A673 (cell line): ENCODE results near the gene MMD2.

Source experiments
- EZH2 ChIP-seq: fragments of 200-600 bp; sonication (generic); IDR thresholded peaks from 2 replicates; pipeline ENCODE4 v1.6.1; 2017; ENCODE audit warnings: borderline replicate concordance, low read depth, mild to moderate bottlenecking, mixed read lengths, antibody characterized with exemption, low read length; ENCODE audit not compliant: poor library complexity, severe bottlenecking
- TF ChIP-seq, protein P1 (sequence below): fragments of 300-800, 200-600 bp; sonication (generic); conservative IDR thresholded peaks from 2 replicates; pipeline ENCODE4 v1.5.1; 2017; ENCODE audit warnings: low read depth, mild to moderate bottlenecking, antibody characterized with exemption, low read length, moderate library complexity, mixed read lengths

DNA sequence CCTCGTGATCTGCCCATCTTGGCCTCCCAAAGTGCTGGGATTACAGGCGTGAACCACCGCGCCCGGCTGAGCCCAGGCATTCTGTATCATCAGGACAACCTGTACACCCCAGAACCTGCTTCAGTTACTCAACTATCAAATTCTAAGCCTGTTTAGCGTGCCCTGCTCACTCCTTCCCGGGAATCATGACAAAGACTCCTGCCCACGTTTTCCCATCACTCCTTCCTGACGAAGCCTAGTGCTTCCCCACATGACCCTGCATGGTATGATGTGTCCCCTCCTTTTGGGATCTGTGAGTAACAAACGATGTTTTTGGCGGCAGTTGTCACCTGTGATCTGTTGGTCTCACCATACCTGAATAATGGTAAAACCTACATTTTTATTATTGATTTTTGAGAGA, 63.2 kb downstream of the MMD2 start:
- TF ChIP-seq, protein P1, sequence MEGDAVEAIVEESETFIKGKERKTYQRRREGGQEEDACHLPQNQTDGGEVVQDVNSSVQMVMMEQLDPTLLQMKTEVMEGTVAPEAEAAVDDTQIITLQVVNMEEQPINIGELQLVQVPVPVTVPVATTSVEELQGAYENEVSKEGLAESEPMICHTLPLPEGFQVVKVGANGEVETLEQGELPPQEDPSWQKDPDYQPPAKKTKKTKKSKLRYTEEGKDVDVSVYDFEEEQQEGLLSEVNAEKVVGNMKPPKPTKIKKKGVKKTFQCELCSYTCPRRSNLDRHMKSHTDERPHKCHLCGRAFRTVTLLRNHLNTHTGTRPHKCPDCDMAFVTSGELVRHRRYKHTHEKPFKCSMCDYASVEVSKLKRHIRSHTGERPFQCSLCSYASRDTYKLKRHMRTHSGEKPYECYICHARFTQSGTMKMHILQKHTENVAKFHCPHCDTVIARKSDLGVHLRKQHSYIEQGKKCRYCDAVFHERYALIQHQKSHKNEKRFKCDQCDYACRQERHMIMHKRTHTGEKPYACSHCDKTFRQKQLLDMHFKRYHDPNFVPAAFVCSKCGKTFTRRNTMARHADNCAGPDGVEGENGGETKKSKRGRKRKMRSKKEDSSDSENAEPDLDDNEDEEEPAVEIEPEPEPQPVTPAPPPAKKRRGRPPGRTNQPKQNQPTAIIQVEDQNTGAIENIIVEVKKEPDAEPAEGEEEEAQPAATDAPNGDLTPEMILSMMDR, result no peak
- no peak for TF ChIP-seq EZH2
